GM18498 (cell line): ENCODE data around the gene DENND6A.
"Not testable (repeated sequence)": the region's sequence is repeated elsewhere in the genome, so short reads cannot be mapped to it uniquely, and the experiment has no call there.

ENCODE experiments used
- ATAC-seq: cut with Tn5 transposase; IDR thresholded peaks from one replicate; pipeline ENCODE4 v1.9.1; 2021; ENCODE audit warnings: mild to moderate bottlenecking, moderate library complexity; ENCODE audit not compliant: unreplicated experiment

Gene DENND6A

GRCh38 chr3:57637391-57637790 is 55.5 kb downstream of the DENND6A start:
- no peak for ATAC-seq

- not testable (repeated sequence) for ATAC-seq
These were observed 58.6 kb downstream of the DENND6A start for GRCh38 chr3:57634259-57634658.

- no peak for ATAC-seq
These were observed 64.9 kb downstream of the DENND6A start for GRCh38 chr3:57627976-57628375.

- no peak for ATAC-seq
These were observed 68.1 kb downstream of the DENND6A start for GRCh38 chr3:57624801-57625200.

GRCh38 chr3:57622362-57622761 is 70.5 kb downstream of the DENND6A start:
- ATAC-seq: no peak

- ATAC-seq: no peak
These were observed 75.1 kb downstream of the DENND6A start for GRCh38 chr3:57617739-57618138.

GRCh38 chr3:57616233-57616632 is 76.6 kb downstream of the DENND6A start:
- no peak for ATAC-seq

- not testable (repeated sequence) for ATAC-seq
These were observed 81.0 kb downstream of the DENND6A start for GRCh38 chr3:57611870-57612269.

GRCh38 chr3:57605683-57606082 is 87.2 kb downstream of the DENND6A start:
- ATAC-seq: no peak

- ATAC-seq: no peak
These were observed 87.9 kb downstream of the DENND6A start for GRCh38 chr3:57604971-57605370.

GRCh38 chr3:57600195-57600594 is 92.7 kb downstream of the DENND6A start:
- no peak for ATAC-seq

GRCh38 chr3:57598765-57599360 is 94.0 kb downstream of the DENND6A start:
- no peak for ATAC-seq

GRCh38 chr3:57597127-57597923 is 95.6 kb downstream of the DENND6A start, which contains the start of gene ARF4:
TSS of gene ARF4 (minus strand) at chr3:57597344. CDS start at chr3:57597140, 204 bp downstream.
- ATAC-seq: peak; percentile 94

GRCh38 chr3:57596495-57597126 is 96.3 kb downstream of the DENND6A start:
- ATAC-seq: no peak

GRCh38 chr3:57594576-57594975 is 98.3 kb downstream of the DENND6A start:
- no peak for ATAC-seq

GRCh38 chr3:57594144-57594543 is 98.7 kb downstream of the DENND6A start:
- ATAC-seq: no peak

- no peak for ATAC-seq
These were observed 100.6 kb downstream of the DENND6A start for GRCh38 chr3:57592306-57592705.

GRCh38 chr3:57587905-57588304 is 105.0 kb downstream of the DENND6A start:
- no peak for ATAC-seq

- ATAC-seq: no peak
These were observed 106.1 kb downstream of the DENND6A start for GRCh38 chr3:57586778-57587177.

- no peak for ATAC-seq
These were observed 109.3 kb downstream of the DENND6A start for GRCh38 chr3:57583544-57583943.

GRCh38 chr3:57582474-57583168 is 110.3 kb downstream of the DENND6A start:
- no peak for ATAC-seq
